ENCODE measurements around the gene SORCS2.
A peak's percentile ranks its signal among the peaks of the same experiment; 100 is the strongest.

Gene SORCS2

GRCh38 chr4:7325541-7325940 is 133.2 kb downstream of the SORCS2 start:
- no peak for DNase-seq (ENCODE audit: low read depth in 2 of 2)

GRCh38 chr4:7326306-7326692 is 134.0 kb downstream of the SORCS2 start:
- DNase-seq (ENCODE audit: low read depth in 2 of 2): no peak

- no peak for DNase-seq (ENCODE audit: low read depth in 2 of 2)
Observed at GRCh38 chr4:7326693-7327340, 134.5 kb downstream of the SORCS2 start.

- no peak for DNase-seq (ENCODE audit: low read depth in 2 of 2)
Observed at GRCh38 chr4:7327341-7327885, 135.1 kb downstream of the SORCS2 start.

GRCh38 chr4:7328162-7328912 is 136.0 kb downstream of the SORCS2 start:
- DNase-seq (ENCODE audit: low read depth in 2 of 2): no peak

GRCh38 chr4:7328913-7329638 is 136.7 kb downstream of the SORCS2 start:
- DNase-seq (ENCODE audit: low read depth in 2 of 2): no peak

GRCh38 chr4:7330031-7330596 is 137.8 kb downstream of the SORCS2 start:
- no peak for DNase-seq (ENCODE audit: low read depth in 2 of 2)

- no peak for DNase-seq (ENCODE audit: low read depth in 2 of 2)
Observed at GRCh38 chr4:7330811-7331681, 138.7 kb downstream of the SORCS2 start.

GRCh38 chr4:7331682-7332000 is 139.3 kb downstream of the SORCS2 start:
- no peak for DNase-seq (ENCODE audit: low read depth in 2 of 2)

- DNase-seq (ENCODE audit: low read depth in 2 of 2): no peak
Observed at GRCh38 chr4:7332216-7333023, 140.1 kb downstream of the SORCS2 start.

GRCh38 chr4:7333024-7333780 is 140.9 kb downstream of the SORCS2 start:
- no peak for DNase-seq (ENCODE audit: low read depth in 2 of 2)

GRCh38 chr4:7333801-7334421 is 141.6 kb downstream of the SORCS2 start:
- no peak for DNase-seq (ENCODE audit: low read depth in 2 of 2)

- no peak for DNase-seq (ENCODE audit: low read depth in 2 of 2)
Observed at GRCh38 chr4:7334521-7335275, 142.4 kb downstream of the SORCS2 start.

- peak; percentile 16 to 68 for DNase-seq (ENCODE audit: low read depth in 2 of 2)
Observed at GRCh38 chr4:7335344-7336066, 143.2 kb downstream of the SORCS2 start.

- DNase-seq (ENCODE audit: low read depth in 2 of 2): no peak
Observed at GRCh38 chr4:7336067-7336569, 143.8 kb downstream of the SORCS2 start.

- no peak for DNase-seq (ENCODE audit: low read depth in 2 of 2)
Observed at GRCh38 chr4:7336732-7337131, 144.4 kb downstream of the SORCS2 start.

GRCh38 chr4:7337196-7338058 is 145.1 kb downstream of the SORCS2 start:
- DNase-seq (ENCODE audit: low read depth in 2 of 2): no peak
